Heart left ventricle (tissue), 13 donors: Measurements from ENCODE around the gene RPS6KA2.

ENCODE experiments used
- CTCF ChIP-seq, 12 donors: fragments of 200-600 bp; sonication (generic) in 4 of 12; IDR thresholded peaks; one replicate each; pipeline versions ENCODE4 v1.5.0 to v1.8.0; 2018 to 2022; ENCODE audit warnings: antibody characterized with exemption in 12 of 12, mild to moderate bottlenecking in 5 of 12
- POLR2A ChIP-seq, 2 donors: fragments of 450-650 bp; IDR thresholded peaks; one replicate each; pipeline ENCODE4 v1.6.1; 2017; ENCODE audit warnings: antibody characterized with exemption in 2 of 2, mild to moderate bottlenecking in 2 of 2, moderate library complexity in 2 of 2
- donor health status: ischemic (EF 13 %, LVEDD 7.1; RV severe dilation, severe dysfunction).
- donor health status: DM: no; HTN: yes; CAD: no.
- donor health status: DM: no; HTN: no; CAD: no.
- donor health status: ischemic (EF 25% LVEDD 6.9; RV normal size, moderate dysfunction).
- donor health status: ischemic (EF 25% LVEDD 5.7; RV mildly dilated, moderate dysfunction).
- donor health status: ischemic (EF 35%, LVEDD 5.7; RV mildly dilated, moderate dysfunction).
- donor health status: nonischemic (EF 11% LVEDD 7.7; RV severe dilation, severe dysfunction).
- donor health status: DM: yes; HTN: yes; CAD: no.
- donor health status: PGD.
- donor health status: ischemic (EF 29% LVEDD 5.4; RV normal size, mild dysfunction).
- donor health status: nonischemic (EF 23%, LVEDD 6.1; RV moderate dilation, normal function).

GRCh38 chr6:166657531-166657930, 30.5 kb upstream of the RPS6KA2 start:
- TF ChIP-seq CTCF (IDR thresholded peaks at IDR 0.05) (no peak), POLR2A (IDR thresholded peaks at IDR 0.05) (no peak)
